Caco-2 (cell line): Measurements from ENCODE around the gene GJA3. TPM values are rescaled to one million over a fixed set of nuclear protein-coding genes. Genes with fewer than 3 reads are reported as not detected.

Experiments
- BruUV-seq: library from RNA; stranded (reverse); fragments of 400-500 nt; replicated peaks from 2 replicates; lab custom pipeline; 2021; lab: Mats Ljungman, UMichigan
- CTCF ChIA-PET: fragments of 300-600 bp; sonication (Branson Sonifier 250); formaldehyde crosslinking; loops from one replicate; lab custom pipeline; 2022; ENCODE audit warnings: antibody characterized with exemption; lab: Charles Lee
- POLR2A ChIA-PET: fragments of 300-600 bp; sonication (Branson Sonifier 250); formaldehyde crosslinking; loops from one replicate; lab custom pipeline; 2022; ENCODE audit warnings: antibody characterized with exemption; lab: Charles Lee
- DNase-seq, 2 experiments: peaks; one replicate each; pipeline versions ENCODE4 v3.0.0 to v3.0.0-alpha.2; 2020 to 2022
- H3K27me3 ChIP-seq: replicated peaks from 2 replicates; pipeline ENCODE4 v1.6.0; 2011; ENCODE audit warnings: low read length; ENCODE audit not compliant: control insufficient read depth, insufficient read depth
- H3K36me3 ChIP-seq: 2 replicates; pipeline ENCODE4 v1.5.1; 2011; ENCODE audit warnings: low read length; ENCODE audit not compliant: control insufficient read depth, insufficient read depth
- H3K4me1 ChIP-seq: fragments of 250-450 bp; sonication (Bioruptor Pico); 2 replicates; pipeline ENCODE4 v1.5.1; 2020; ENCODE audit warnings: mild to moderate bottlenecking
- H3K4me3 ChIP-seq: 2 replicates; pipeline ENCODE4 v1.5.1; 2011; ENCODE audit warnings: low read depth, mild to moderate bottlenecking, control low read depth, low read length
- H3K9me3 ChIP-seq: fragments of 250-450 bp; sonication (Bioruptor Pico); 2 replicates; pipeline ENCODE4 v1.5.1; 2020; ENCODE audit warnings: mild to moderate bottlenecking, moderate library complexity
- H3K27ac Mint-ChIP-seq: one replicate; pipeline ENCODE4 v1.8.0; 2022; ENCODE audit warnings: mixed read lengths; ENCODE audit not compliant: unreplicated experiment
- H3K27me3 Mint-ChIP-seq: one replicate; pipeline ENCODE4 v1.8.0; 2022; ENCODE audit warnings: mixed read lengths; ENCODE audit not compliant: insufficient read depth, unreplicated experiment
- H3K36me3 Mint-ChIP-seq: one replicate; pipeline ENCODE4 v1.8.0; 2022; ENCODE audit warnings: mild to moderate bottlenecking, mixed read lengths; ENCODE audit not compliant: insufficient read depth, unreplicated experiment
- H3K4me1 Mint-ChIP-seq: one replicate; pipeline ENCODE4 v1.8.0; 2022; ENCODE audit warnings: low read depth, mixed read lengths; ENCODE audit not compliant: unreplicated experiment
- H3K4me3 Mint-ChIP-seq: one replicate; pipeline ENCODE4 v1.8.0; 2022; ENCODE audit warnings: mild to moderate bottlenecking, moderate library complexity, mixed read lengths; ENCODE audit not compliant: unreplicated experiment
- H3K9me3 Mint-ChIP-seq: one replicate; pipeline ENCODE4 v1.8.0; 2022; ENCODE audit warnings: mixed read lengths; ENCODE audit not compliant: unreplicated experiment
- intact Hi-C: fragments of 100-400 bp; cut with micrococcal nuclease; formaldehyde crosslinking; loops from one replicate; pipeline ENCODE4 v1.10.0; 2022; ENCODE audit not compliant: unreplicated experiment
- total RNA-seq: library from RNA; stranded (reverse); gene quantifications from 2 replicates; pipeline ENCODE4 v1.2.3, GENCODE V29; 2022
- TF ChIP-seq, protein P1 (sequence below), 2 experiments: fragments of 200-600 bp in 1 of 2; IDR thresholded peaks; 1 replicate in 1 of 2; 2 replicates in 1 of 2; pipeline versions ENCODE4 v1.5.1 to v1.8.0; 2011 to 2022; ENCODE audit warnings: antibody characterized with exemption in 1 of 2, control low read depth in 1 of 2, inconsistent platforms in 1 of 2, low read depth in 1 of 2, low read length in 1 of 2, mild to moderate bottlenecking in 1 of 2, moderate library complexity in 1 of 2; ENCODE audit not compliant: insufficient read depth in 1 of 2, severe bottlenecking in 1 of 2, unreplicated experiment in 1 of 2

The GJA3 gene
- total RNA-seq, 1 experiment from 2014 or later, result 0.11 TPM

DNA sequence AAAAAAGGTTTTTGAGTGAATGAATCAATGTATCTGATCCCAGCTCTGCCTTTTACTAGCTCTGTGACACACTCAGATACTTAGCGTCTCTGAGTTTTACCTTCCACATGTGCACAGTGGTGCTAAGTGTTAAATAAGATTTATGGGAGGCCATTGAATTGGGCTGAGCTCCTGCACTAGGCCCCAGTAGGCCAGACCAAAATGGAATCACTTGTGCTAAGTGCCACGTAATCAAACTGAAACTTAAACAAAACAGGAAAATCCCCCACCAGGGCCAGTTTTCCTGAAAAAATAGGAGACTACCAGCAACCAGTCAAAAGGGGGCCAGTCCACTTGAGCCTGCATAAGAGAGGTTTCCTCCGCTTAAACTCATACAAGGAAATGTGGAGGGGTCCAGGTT, 40.9 kb downstream of the GJA3 start:
- peak overlapping the region; percentile 90 for H3K4me3 Mint-ChIP-seq
- H3K27ac Mint-ChIP-seq, result peak overlapping the region; percentile 88
- Histone ChIP-seq H3K4me3 (no peak overlapping the region), H3K4me1 (peaks cover 19% of the 10 kb centered on the region), H3K9me3 (no peaks in the 10 kb centered on the region), H3K36me3 (no peaks in the 10 kb centered on the region), H3K27me3 (no peaks in the 10 kb centered on the region)
- H3K27me3 Mint-ChIP-seq, result peaks cover 3% of the 10 kb centered on the region
- TF ChIP-seq, protein P1, sequence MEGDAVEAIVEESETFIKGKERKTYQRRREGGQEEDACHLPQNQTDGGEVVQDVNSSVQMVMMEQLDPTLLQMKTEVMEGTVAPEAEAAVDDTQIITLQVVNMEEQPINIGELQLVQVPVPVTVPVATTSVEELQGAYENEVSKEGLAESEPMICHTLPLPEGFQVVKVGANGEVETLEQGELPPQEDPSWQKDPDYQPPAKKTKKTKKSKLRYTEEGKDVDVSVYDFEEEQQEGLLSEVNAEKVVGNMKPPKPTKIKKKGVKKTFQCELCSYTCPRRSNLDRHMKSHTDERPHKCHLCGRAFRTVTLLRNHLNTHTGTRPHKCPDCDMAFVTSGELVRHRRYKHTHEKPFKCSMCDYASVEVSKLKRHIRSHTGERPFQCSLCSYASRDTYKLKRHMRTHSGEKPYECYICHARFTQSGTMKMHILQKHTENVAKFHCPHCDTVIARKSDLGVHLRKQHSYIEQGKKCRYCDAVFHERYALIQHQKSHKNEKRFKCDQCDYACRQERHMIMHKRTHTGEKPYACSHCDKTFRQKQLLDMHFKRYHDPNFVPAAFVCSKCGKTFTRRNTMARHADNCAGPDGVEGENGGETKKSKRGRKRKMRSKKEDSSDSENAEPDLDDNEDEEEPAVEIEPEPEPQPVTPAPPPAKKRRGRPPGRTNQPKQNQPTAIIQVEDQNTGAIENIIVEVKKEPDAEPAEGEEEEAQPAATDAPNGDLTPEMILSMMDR (IDR thresholded peaks at IDR 0.05; ENCODE audit: insufficient read depth in 1 of 2, low read depth in 1 of 2, low read length in 1 of 2, severe bottlenecking in 1 of 2, unreplicated experiment in 1 of 2), result no peak
- ChIA-PET POLR2A (no interaction called here), CTCF (interaction anchor here (0.5 to 1.6 kb wide), 4 partner anchors 11 to 135 kb away, joined by 3 to 6 read pairs (median 4); partner anchors contain the start of gene GJA3)
- intact Hi-C loops, result loop anchor here (1.0 kb wide), 1 partner anchor 8 kb away; no protein-coding TSS in a partner anchor
- peaks cover 15% of the 10 kb centered on the region for H3K4me1 Mint-ChIP-seq
- H3K9me3 Mint-ChIP-seq, result no peaks in the 10 kb centered on the region
- peaks cover 30% of the 10 kb centered on the region for H3K36me3 Mint-ChIP-seq
- BruUV-seq, result TSS peak; percentile 94
- no peak for DNase-seq

DNA sequence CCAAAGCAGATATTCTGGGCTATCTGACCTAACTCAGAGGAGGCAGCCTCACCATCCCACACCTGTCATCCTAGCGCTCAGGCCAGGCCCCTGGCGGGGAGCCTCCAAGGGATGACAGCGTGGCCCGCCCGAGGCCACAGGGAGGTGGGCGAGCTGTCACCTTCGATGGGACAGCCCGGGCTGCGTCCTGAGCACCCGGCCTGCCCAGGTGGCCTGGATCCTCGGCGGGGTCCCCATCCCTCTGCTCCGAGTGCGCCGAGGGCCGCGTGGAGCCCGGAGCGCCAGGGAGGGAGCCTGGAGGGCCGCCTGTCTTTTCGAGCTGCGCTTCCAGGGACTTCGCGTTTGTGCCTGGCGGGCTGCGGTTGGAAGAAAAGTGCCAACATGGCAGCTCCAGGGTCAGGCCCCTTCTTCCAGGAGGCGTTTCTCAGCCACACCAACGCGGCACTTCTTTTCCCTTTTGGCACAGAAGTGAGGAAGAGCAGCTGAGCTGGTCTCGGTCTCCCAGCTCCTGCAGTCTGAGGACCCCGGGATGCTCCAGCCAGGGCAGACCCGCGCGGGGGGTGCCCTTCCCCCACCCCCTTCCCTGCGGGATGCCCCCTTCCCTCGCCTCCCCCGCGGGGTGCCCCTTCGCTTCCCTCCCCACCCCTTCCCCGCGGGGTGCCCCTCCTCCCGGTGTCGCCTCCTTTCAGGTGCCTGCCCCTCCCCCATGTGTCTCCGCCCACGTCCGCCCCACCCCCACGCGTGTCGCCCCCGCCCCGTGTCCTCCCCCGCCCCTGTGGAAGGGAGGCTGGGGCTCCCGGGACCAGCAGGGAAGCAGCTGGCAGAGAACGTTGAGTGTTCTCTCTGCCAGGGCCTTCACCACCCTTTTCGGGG, 42.3 kb downstream of the GJA3 start:
- Mint-ChIP-seq H3K27ac (peak overlapping the region; percentile 88), H3K9me3 (no peaks in the 10 kb centered on the region), H3K4me3 (peak overlapping the region; percentile 90), H3K4me1 (peaks cover 9% of the 10 kb centered on the region), H3K36me3 (peaks cover 25% of the 10 kb centered on the region), H3K27me3 (no peaks in the 10 kb centered on the region)
- DNase-seq, result peak in 1 of 2 experiments; percentile 37
- H3K4me1 ChIP-seq, result peaks cover 19% of the 10 kb centered on the region
- H3K9me3 ChIP-seq, result no peaks in the 10 kb centered on the region
- no peaks in the 10 kb centered on the region for H3K36me3 ChIP-seq
- no TSS peak for BruUV-seq
- no peaks in the 10 kb centered on the region for H3K27me3 ChIP-seq
- ChIA-PET POLR2A (interaction anchor here (0.5 to 0.6 kb wide), 2 partner anchors 450 to 1026 kb away, joined by 3 to 7 read pairs; no protein-coding TSS in a partner anchor), CTCF (interaction anchor here (0.6 to 1.7 kb wide), 5 partner anchors 10 to 449 kb away, joined by 3 to 11 read pairs (median 3); no protein-coding TSS in a partner anchor)
- peak overlapping the region; percentile 37 for H3K4me3 ChIP-seq
- intact Hi-C loops, result no loop called here
- TF ChIP-seq, protein P1 (IDR thresholded peaks at IDR 0.05; ENCODE audit: insufficient read depth in 1 of 2, low read depth in 1 of 2, low read length in 1 of 2, severe bottlenecking in 1 of 2, unreplicated experiment in 1 of 2), result no peak

DNA sequence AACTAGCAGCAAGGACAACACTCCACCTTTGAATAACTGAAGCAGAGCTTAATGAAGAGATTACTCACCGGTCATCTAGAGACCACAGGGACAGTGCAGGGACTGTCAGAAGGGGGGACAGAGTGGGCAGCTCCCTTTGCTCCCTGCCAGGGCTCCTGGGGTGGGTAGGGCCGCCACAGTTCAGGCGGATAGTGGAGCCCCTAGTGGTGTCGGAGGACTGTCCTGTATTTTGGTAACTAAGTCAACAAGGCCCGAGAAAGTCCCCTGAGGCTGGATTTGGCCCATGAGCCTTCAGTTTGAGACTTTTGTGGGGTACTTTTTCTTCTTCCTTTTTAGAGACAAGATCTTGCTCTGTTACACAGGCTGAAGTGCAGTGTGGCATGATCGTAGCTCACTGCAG, 44.6 kb downstream of the GJA3 start:
- Histone ChIP-seq H3K36me3 (no peaks in the 10 kb centered on the region), H3K27me3 (no peaks in the 10 kb centered on the region), H3K4me1 (peaks cover 12% of the 10 kb centered on the region), H3K9me3 (no peaks in the 10 kb centered on the region), H3K4me3 (no peak overlapping the region)
- POLR2A ChIA-PET, result no interaction called here
- Mint-ChIP-seq H3K4me3 (no peak overlapping the region), H3K9me3 (no peaks in the 10 kb centered on the region), H3K36me3 (peaks cover 22% of the 10 kb centered on the region), H3K4me1 (peaks cover 9% of the 10 kb centered on the region), H3K27ac (no peak overlapping the region), H3K27me3 (no peaks in the 10 kb centered on the region)
- CTCF ChIA-PET, result interaction anchor here (0.5 kb wide), 1 partner anchor 186 kb away, joined by 3 read pairs; no protein-coding TSS in a partner anchor
- no peak for DNase-seq
- intact Hi-C loops, result no loop called here
- TF ChIP-seq, protein P1 (IDR thresholded peaks at IDR 0.05; ENCODE audit: insufficient read depth in 1 of 2, low read depth in 1 of 2, low read length in 1 of 2, severe bottlenecking in 1 of 2, unreplicated experiment in 1 of 2), result peak in 1 of 2 experiments; percentile 2
- BruUV-seq, result no TSS peak
